H54 (cell line): ENCODE data around the gene IL20RA.
A peak's percentile ranks its signal among the peaks of the same experiment; 100 is the strongest.
"Not testable (repeated sequence)": the region's sequence is repeated elsewhere in the genome, so short reads cannot be mapped to it uniquely, and the experiment has no call there.

Experiments
- DNase-seq: peaks from one replicate; pipeline ENCODE4 v3.0.0; 2011; ENCODE audit warnings: low spot score, mixed read lengths; ENCODE audit not compliant: insufficient read length
- FAIRE-seq: peaks from 3 replicates; lab custom pipeline; 2011; peaks lifted over from hg19 to GRCh38; lab: Jason Lieb, UNC
- POLR2A ChIP-seq: IDR thresholded peaks from 2 replicates; pipeline ENCODE4 v1.6.1; 2011; ENCODE audit warnings: low read depth, mild to moderate bottlenecking, low read length

IL20RA gene

GRCh38 chr6:136967876-136968752 lies 76.7 kb downstream of the IL20RA start:
- FAIRE-seq = no peak
- DNase-seq = peak; percentile 33
- TF ChIP-seq POLR2A = no peak

DNA sequence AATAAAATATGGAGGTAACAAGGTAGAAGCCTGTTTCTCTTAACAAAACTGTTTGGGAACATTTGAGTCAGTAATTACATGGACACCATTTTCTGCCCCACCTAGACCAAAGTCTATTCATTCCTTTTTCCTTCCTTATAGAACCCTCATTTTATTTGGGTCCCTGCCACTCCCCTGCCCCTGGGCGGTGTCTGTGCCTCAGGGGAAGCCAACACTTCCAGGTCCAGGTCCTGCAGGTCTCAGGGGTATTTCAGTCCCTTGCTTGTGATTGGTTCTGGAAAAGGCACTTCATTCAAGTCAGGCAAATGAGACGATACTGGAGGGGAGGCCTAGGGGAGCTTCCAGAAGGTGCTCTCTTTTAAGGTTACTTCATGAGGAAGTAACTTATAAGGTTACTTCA lies 80.4 kb downstream of the IL20RA start:
- DNase-seq (no peak), FAIRE-seq (no peak)
- no peak for TF ChIP-seq POLR2A

DNA sequence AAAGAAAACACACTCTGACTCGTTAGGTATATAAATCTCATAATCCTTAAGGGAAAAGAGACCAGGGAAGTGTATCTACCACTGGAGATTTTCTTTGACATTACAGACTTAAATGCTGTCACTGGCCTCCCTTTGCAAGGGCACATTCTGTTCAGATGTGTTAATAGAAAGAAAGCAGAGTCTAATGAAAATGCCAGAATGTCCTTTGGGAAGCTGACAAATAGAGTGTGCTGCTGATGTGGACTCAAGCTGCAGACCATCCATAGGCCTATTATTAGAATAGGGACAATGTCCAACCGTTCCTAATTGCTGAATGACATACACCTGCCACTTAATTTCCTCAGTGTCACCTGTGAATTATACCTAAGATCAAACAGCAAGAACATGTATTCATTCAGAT lies 81.5 kb downstream of the IL20RA start:
- FAIRE-seq (no peak), DNase-seq (no peak)
- no peak for TF ChIP-seq POLR2A

DNA sequence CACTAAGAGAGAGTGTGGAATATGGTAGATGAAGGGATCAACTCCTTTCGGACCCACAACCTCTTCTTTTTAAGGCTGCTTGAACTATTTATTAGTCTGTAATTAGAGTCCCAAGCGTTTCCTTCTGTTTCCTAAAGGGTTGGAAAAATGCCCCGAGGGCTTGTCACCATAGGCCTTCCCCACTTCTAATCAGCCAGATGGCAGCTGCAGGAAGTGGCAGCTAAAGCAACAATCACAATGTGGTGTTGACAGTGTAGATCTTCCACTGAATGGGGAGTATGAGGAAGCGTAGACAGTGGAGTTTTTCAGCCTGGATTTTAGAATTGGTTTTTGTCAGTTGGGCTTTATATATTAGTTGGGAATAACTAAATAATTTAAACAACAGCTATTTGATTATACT lies 82.1 kb downstream of the IL20RA start:
- no peak for TF ChIP-seq POLR2A
- FAIRE-seq = no peak
- DNase-seq = no peak

DNA sequence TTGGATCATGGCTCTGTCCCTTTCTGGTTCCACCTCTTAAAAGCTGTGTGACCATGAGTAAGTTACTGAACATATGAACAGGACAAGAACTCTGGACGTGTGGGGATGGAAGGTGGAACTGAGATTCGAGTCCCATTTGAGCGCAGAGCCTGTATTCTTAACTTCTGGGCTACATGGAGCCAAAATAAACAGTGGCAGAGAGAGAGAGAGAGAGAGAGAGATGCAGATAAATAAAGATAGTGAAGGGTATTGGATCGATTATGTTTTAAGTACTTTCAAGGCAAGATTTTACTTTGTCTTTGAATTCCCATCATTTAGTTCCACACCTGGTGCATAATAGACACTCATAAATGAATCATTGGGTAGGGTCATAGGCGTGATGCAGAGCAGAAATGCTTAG lies 82.9 kb downstream of the IL20RA start:
- DNase-seq = no peak

GRCh38 chr6:136960781-136961180 lies 84.0 kb downstream of the IL20RA start:
- TF ChIP-seq POLR2A = no peak
- FAIRE-seq (no peak), DNase-seq (no peak)

More for the DNA sequence above, 82.9 kb downstream of the IL20RA start:
- TF ChIP-seq POLR2A = no peak
- no peak for FAIRE-seq

GRCh38 chr6:136959935-136960334 lies 84.8 kb downstream of the IL20RA start:
- DNase-seq, FAIRE-seq: not testable (repeated sequence)

DNA sequence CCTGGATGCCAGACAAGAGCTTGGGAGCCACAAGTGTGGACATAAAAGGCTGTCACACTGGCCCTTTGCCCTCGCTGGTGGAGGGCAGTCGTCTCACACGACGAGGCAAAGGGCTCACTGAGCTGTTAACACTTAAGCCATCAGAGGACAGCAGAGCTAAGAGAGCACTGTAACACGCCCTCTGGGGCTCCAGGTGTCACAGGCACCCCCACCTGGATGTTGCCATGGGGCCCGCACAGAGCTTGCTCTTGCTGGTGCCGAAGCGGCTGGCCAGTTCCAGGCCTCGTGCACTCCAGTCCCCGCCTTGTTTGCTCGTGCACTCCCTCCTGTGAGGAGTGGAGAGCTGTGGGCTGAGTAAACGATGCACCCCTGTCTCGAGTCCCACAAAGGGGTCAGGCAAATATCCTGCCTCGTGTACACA lies 85.3 kb downstream of the IL20RA start:
- DNase-seq (no peak), FAIRE-seq (no peak)
- TF ChIP-seq POLR2A = no peak

- DNase-seq (no peak), FAIRE-seq (no peak)
- TF ChIP-seq POLR2A = no peak
Measured at GRCh38 chr6:136958168-136958567, 86.6 kb downstream of the IL20RA start.

DNA sequence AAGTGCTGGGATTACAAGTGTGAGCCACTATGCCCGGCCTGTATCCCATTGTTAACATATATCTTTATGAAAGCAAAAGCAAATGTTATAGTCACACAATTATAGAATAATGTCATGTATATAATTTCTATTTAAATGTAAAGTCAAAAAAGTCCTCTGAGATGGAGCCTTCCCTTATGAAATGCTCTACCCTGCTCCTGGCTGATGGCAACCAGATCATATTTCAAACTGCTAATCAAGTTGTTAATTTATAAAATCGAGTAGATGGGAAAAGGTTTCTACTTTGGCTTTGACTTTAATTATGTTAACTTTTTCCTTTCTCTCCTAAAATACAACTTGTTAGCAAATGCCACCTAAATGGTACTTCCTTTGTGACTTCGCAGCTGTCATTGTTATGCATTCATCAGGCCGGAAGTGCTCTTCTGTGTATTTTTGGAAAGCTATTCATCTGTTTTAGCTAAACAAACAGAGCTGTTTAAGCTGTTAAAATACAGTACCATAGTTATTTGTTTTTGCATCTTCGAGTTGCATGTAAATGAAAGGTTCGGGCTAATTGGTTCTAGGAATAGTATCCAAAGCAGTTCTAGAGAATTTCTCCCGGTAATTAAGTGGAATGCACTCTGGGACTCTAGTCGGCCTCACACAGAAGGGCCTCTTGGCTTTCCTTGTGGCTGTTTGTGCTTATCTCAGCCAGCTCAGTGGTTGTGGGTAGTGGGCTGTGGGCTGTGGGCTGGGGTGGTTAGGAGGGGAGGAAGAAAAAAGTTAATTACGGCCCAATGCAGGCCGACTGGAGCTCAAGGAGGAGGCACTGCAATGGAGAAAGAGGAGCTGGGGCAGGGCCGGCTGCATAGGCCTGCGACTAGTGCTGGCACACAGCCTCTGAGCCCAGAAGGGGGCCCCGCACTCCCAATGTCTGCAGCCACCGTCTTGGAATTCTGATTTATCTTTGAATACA lies 87.9 kb downstream of the IL20RA start:
- FAIRE-seq = no peak
- no peak for DNase-seq

DNA sequence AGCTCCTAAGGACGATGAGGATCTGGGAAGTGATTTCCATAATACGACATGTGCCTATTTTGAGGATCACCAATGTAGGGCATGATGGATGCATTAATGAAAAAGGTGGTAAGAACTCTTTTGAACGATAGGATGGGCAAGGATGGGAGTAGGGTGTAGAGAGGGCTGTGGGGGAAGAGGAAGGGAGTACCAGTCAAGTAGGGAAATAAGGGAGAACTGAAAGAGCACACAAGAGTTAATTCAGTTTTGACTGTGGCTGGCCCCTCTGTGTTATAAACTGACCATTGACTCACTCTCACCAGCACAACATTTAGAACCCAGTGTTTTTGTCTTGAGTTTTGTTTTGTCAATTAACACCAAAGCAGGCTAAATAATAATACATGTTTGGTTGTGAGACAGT lies 89.6 kb downstream of the IL20RA start:
- TF ChIP-seq POLR2A = no peak
- FAIRE-seq = no peak
- DNase-seq = no peak

More for the DNA sequence above, 87.9 kb downstream of the IL20RA start:
- TF ChIP-seq POLR2A = no peak

DNA sequence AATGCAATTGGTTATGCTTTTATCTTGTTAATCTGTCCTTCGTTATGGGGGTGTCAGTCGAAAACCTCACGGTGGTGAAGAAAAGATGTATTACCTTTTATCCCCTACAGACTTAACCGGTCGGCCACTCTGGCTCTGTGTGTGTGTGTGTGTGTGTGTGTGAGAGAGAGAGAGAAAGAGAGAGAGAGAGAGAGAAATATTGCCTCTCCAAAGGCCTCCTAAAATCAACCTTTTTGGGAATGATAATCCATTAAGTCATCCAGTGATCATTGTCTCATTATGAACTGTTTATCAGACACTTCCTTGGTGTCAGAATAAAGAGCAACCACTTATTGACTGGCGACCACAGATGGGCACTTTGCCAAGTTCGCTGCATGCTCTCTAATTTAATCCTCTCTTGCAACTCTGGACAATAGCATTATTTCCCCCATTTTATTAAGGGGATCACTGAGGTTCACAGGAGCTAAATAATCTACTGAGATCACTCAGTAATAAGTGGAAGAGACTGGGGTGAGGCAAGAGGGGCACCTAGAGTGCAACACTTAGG lies 92.0 kb downstream of the IL20RA start:
- TF ChIP-seq POLR2A = no peak
- DNase-seq (no peak), FAIRE-seq (no peak)

DNA sequence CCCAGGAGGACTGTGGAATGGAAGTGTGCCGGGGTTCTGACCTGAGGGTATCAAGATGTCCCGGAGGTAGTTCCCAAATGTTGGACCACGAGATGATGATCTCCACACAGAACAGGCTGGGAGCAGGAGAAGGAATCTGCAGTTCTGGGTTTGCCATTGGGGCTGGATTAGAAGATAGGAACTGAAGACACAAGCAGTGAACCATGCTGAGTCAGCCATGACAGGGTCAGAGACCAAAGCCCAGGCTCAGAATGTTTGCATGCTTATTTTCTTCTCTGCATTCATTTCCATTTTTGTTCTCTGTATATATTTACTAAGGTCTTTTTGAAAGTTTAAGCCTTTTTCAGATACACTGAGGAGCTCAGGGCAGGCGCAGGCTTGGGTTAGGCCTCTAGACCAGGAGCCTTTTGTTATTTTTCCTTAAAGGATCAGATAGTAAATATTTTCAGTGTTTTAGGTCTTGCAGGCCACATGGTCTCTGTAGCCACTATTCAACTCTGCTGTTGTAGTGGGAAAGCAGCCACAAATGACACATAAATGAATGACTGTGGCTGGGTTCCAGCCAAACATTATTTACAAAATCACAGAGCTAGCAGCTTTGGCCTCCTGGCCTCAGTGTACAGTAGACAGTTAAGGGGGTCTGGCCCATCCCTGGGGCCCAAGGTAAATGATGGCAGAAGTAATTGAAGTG lies 94.2 kb downstream of the IL20RA start:
- FAIRE-seq = no peak
- TF ChIP-seq POLR2A = no peak
- DNase-seq = no peak
